Astrocyte (in vitro differentiated cells and primary cell): ENCODE data around the gene AKTIP. TPM values are rescaled to one million over a fixed set of nuclear protein-coding genes. Genes with fewer than 3 reads are reported as not detected.

ENCODE experiments used
- DNase-seq: peaks from one replicate; pipeline ENCODE4 v3.0.0-alpha.2; 2010; ENCODE audit warnings: low read depth
- FAIRE-seq: peaks from 2 replicates; lab custom pipeline; 2011; peaks lifted over from hg19 to GRCh38; lab: Jason Lieb, UNC
- H2AFZ ChIP-seq: 2 replicates; pipeline ENCODE4 v1.6.0; 2012; ENCODE audit warnings: low read depth, low read length, inconsistent platforms
- H3K27ac ChIP-seq: 2 replicates; pipeline ENCODE4 v1.5.1; 2011; ENCODE audit warnings: low read depth, low read length, inconsistent platforms
- H3K27me3 ChIP-seq: 2 replicates; pipeline ENCODE4 v1.6.0; 2011; ENCODE audit warnings: low read length, inconsistent platforms; ENCODE audit not compliant: insufficient read depth
- H3K36me3 ChIP-seq: 2 replicates; pipeline ENCODE4 v1.5.1; 2011; ENCODE audit warnings: low read length, inconsistent platforms; ENCODE audit not compliant: insufficient read depth
- H3K4me1 ChIP-seq: 2 replicates; pipeline ENCODE4 v1.5.1; 2011; ENCODE audit warnings: low read length, inconsistent platforms; ENCODE audit not compliant: insufficient read depth
- H3K4me2 ChIP-seq: 2 replicates; pipeline ENCODE4 v1.6.0; 2012; ENCODE audit warnings: low read length, inconsistent platforms
- H3K4me3 ChIP-seq: 2 replicates; pipeline ENCODE4 v1.5.1; 2011; ENCODE audit warnings: low read depth, mild to moderate bottlenecking, low read length, inconsistent platforms; ENCODE audit not compliant: insufficient read depth
- H3K79me2 ChIP-seq: 2 replicates; pipeline ENCODE4 v1.6.0; 2012; ENCODE audit warnings: mild to moderate bottlenecking, low read length, inconsistent platforms; ENCODE audit not compliant: insufficient read depth
- H3K9ac ChIP-seq: 2 replicates; pipeline ENCODE4 v1.6.0; 2012; ENCODE audit warnings: mild to moderate bottlenecking, low read length, inconsistent platforms
- H3K9me3 ChIP-seq: 2 replicates; pipeline ENCODE4 v1.5.1; 2012; ENCODE audit warnings: low read depth, mild to moderate bottlenecking, low read length, inconsistent platforms; ENCODE audit not compliant: insufficient read depth
- H4K20me1 ChIP-seq: 2 replicates; pipeline ENCODE4 v1.6.0; 2012; ENCODE audit warnings: low read length, inconsistent platforms; ENCODE audit not compliant: insufficient read depth
- H3K27ac Mint-ChIP-seq: one replicate; pipeline ENCODE4 v1.8.0; 2021; ENCODE audit warnings: mild to moderate bottlenecking, mixed read lengths; ENCODE audit not compliant: unreplicated experiment
- H3K27me3 Mint-ChIP-seq: one replicate; pipeline ENCODE4 v1.8.0; 2021; ENCODE audit warnings: low read depth, mixed read lengths; ENCODE audit not compliant: unreplicated experiment
- H3K36me3 Mint-ChIP-seq: one replicate; pipeline ENCODE4 v1.8.0; 2021; ENCODE audit warnings: low read depth, mixed read lengths; ENCODE audit not compliant: unreplicated experiment
- H3K4me1 Mint-ChIP-seq: one replicate; pipeline ENCODE4 v1.8.0; 2021; ENCODE audit warnings: low read depth, mixed read lengths; ENCODE audit not compliant: unreplicated experiment
- H3K4me3 Mint-ChIP-seq: one replicate; pipeline ENCODE4 v1.8.0; 2021; ENCODE audit warnings: mild to moderate bottlenecking, moderate library complexity, mixed read lengths; ENCODE audit not compliant: unreplicated experiment
- H3K9me3 Mint-ChIP-seq: one replicate; pipeline ENCODE4 v1.8.0; 2021; ENCODE audit warnings: mild to moderate bottlenecking, mixed read lengths; ENCODE audit not compliant: unreplicated experiment
- CTCF ChIP-seq: IDR thresholded peaks from 2 replicates; pipeline ENCODE4 v1.5.1; 2011; ENCODE audit warnings: low read depth, mild to moderate bottlenecking, inconsistent platforms, low read length, moderate library complexity; ENCODE audit not compliant: insufficient read depth
- EZH2 ChIP-seq: IDR thresholded peaks from 2 replicates; pipeline ENCODE4 v1.6.1; 2012; ENCODE audit warnings: mild to moderate bottlenecking, low read length, inconsistent platforms; ENCODE audit not compliant: insufficient read depth
- total RNA-seq: library from RNA; stranded (reverse); gene quantifications from 2 replicates; pipeline ENCODE4 v1.2.1, GENCODE V29; 2021

AKTIP gene
- total RNA-seq, 1 donor from 2014 or later, result 25.0 TPM

GRCh38 chr16:53457670-53458069 lies 45.3 kb downstream of the AKTIP start:
- peaks cover 27% of the 10 kb centered on the region for H3K36me3 ChIP-seq

GRCh38 chr16:53456625-53457024 lies 46.4 kb downstream of the AKTIP start:
- H3K36me3 ChIP-seq, result peaks cover 26% of the 10 kb centered on the region
- TF ChIP-seq EZH2 (no peak), CTCF (no peak)

More at GRCh38 chr16:53457670-53458069, 45.3 kb downstream of the AKTIP start:
- H3K4me3 ChIP-seq, result no peak overlapping the region
- H3K27ac Mint-ChIP-seq, result no peak overlapping the region
- no peaks in the 10 kb centered on the region for H3K79me2 ChIP-seq
- H3K9me3 Mint-ChIP-seq, result peaks cover 4% of the 10 kb centered on the region
- H3K27me3 Mint-ChIP-seq, result no peaks in the 10 kb centered on the region
- H3K4me2 ChIP-seq, result no peak overlapping the region
- H3K36me3 Mint-ChIP-seq, result peaks cover 2% of the 10 kb centered on the region
- no peak for TF ChIP-seq CTCF
- no peak for TF ChIP-seq EZH2
- H4K20me1 ChIP-seq, result no peaks in the 10 kb centered on the region
- no peak overlapping the region for H2AFZ ChIP-seq
- no peaks in the 10 kb centered on the region for H3K9me3 ChIP-seq
- H3K27me3 ChIP-seq, result no peaks in the 10 kb centered on the region
- H3K9ac ChIP-seq, result no peak overlapping the region
- DNase-seq (no peak), FAIRE-seq (no peak)
- H3K4me3 Mint-ChIP-seq, result no peak overlapping the region
- H3K27ac ChIP-seq, result no peak overlapping the region
- H3K4me1 Mint-ChIP-seq, result peaks cover 1% of the 10 kb centered on the region
- no peaks in the 10 kb centered on the region for H3K4me1 ChIP-seq

GRCh38 chr16:53453928-53454327 lies 49.1 kb downstream of the AKTIP start:
- DNase-seq, result no peak
- no peak overlapping the region for H3K4me3 ChIP-seq
- no peak overlapping the region for H3K4me2 ChIP-seq
- H3K27me3 ChIP-seq, result no peaks in the 10 kb centered on the region
- Mint-ChIP-seq H3K4me3 (no peak overlapping the region), H3K27me3 (no peaks in the 10 kb centered on the region), H3K9me3 (peaks cover 4% of the 10 kb centered on the region), H3K27ac (no peak overlapping the region), H3K36me3 (peaks cover under 1% of the 10 kb centered on the region), H3K4me1 (peaks cover 1% of the 10 kb centered on the region)
- H3K9me3 ChIP-seq, result no peaks in the 10 kb centered on the region
- H2AFZ ChIP-seq, result no peak overlapping the region
- H3K79me2 ChIP-seq, result no peaks in the 10 kb centered on the region
- H3K4me1 ChIP-seq, result no peaks in the 10 kb centered on the region
- H3K36me3 ChIP-seq, result peaks cover 23% of the 10 kb centered on the region
- H3K9ac ChIP-seq, result no peak overlapping the region
- H4K20me1 ChIP-seq, result no peaks in the 10 kb centered on the region
- no peak for FAIRE-seq
- no peak overlapping the region for H3K27ac ChIP-seq
- TF ChIP-seq CTCF (no peak), EZH2 (no peak)

More at GRCh38 chr16:53456625-53457024, 46.4 kb downstream of the AKTIP start:
- no peaks in the 10 kb centered on the region for H4K20me1 ChIP-seq
- H3K27ac ChIP-seq, result no peak overlapping the region
- H3K36me3 Mint-ChIP-seq, result peaks cover 2% of the 10 kb centered on the region
- FAIRE-seq, result no peak
- H3K79me2 ChIP-seq, result no peaks in the 10 kb centered on the region
- no peaks in the 10 kb centered on the region for H3K27me3 ChIP-seq
- no peaks in the 10 kb centered on the region for H3K27me3 Mint-ChIP-seq
- DNase-seq, result no peak
- H3K9me3 Mint-ChIP-seq, result peaks cover 4% of the 10 kb centered on the region
- no peak overlapping the region for H3K4me2 ChIP-seq
- H3K27ac Mint-ChIP-seq, result no peak overlapping the region
- peaks cover 1% of the 10 kb centered on the region for H3K4me1 Mint-ChIP-seq
- no peaks in the 10 kb centered on the region for H3K9me3 ChIP-seq
- H3K9ac ChIP-seq, result no peak overlapping the region
- no peaks in the 10 kb centered on the region for H3K4me1 ChIP-seq
- H3K4me3 Mint-ChIP-seq, result no peak overlapping the region
- H3K4me3 ChIP-seq, result no peak overlapping the region
- no peak overlapping the region for H2AFZ ChIP-seq
